OCI-LY1 (cell line): Measurements from ENCODE around the gene RBBP8.

ENCODE experiments used
- H2AFZ ChIP-seq: fragments of 200-600 bp; sonication (generic), shearing (Covaris generic); 2 replicates; pipeline ENCODE4 v1.6.0; 2014; ENCODE audit warnings: antibody characterized with exemption, mild to moderate bottlenecking, low read length
- H3F3A ChIP-seq: fragments of 200-600 bp; sonication (generic), shearing (Covaris generic); 2 replicates; pipeline ENCODE4 v1.6.0; 2014; ENCODE audit warnings: mild to moderate bottlenecking, antibody characterized with exemption, low read length, moderate library complexity; ENCODE audit not compliant: insufficient read depth
- H3K27ac ChIP-seq: fragments of 200-600 bp; sonication (generic); 2 replicates; pipeline ENCODE4 v1.5.1; 2014; ENCODE audit warnings: low read length, mixed run types, mild to moderate bottlenecking, low read depth; ENCODE audit not compliant: poor library complexity, severe bottlenecking
- H3K27me3 ChIP-seq: fragments of 200-600 bp; sonication (generic); 2 replicates; pipeline ENCODE4 v1.6.0; 2014; ENCODE audit warnings: antibody characterized with exemption, mild to moderate bottlenecking, low read length, moderate library complexity; ENCODE audit not compliant: insufficient read depth
- H3K36me3 ChIP-seq: fragments of 200-600 bp; sonication (generic); 2 replicates; pipeline ENCODE4 v1.6.1; 2014; ENCODE audit warnings: mild to moderate bottlenecking, antibody characterized with exemption, low read length, moderate library complexity, mixed read lengths; ENCODE audit not compliant: insufficient read depth
- H3K4me1 ChIP-seq: fragments of 200-600 bp; sonication (generic); 2 replicates; pipeline ENCODE4 v1.5.1; 2014; ENCODE audit warnings: mild to moderate bottlenecking, low read length, moderate library complexity; ENCODE audit not compliant: insufficient read depth, severe bottlenecking
- H3K4me2 ChIP-seq: fragments of 200-600 bp; sonication (generic), shearing (Covaris generic); 2 replicates; pipeline ENCODE4 v1.6.1; 2014; ENCODE audit warnings: low read length
- H3K4me3 ChIP-seq: fragments of 200-600 bp; sonication (generic); 2 replicates; pipeline ENCODE4 v1.5.1; 2014; ENCODE audit warnings: low read length, low read depth, mild to moderate bottlenecking, mixed read lengths; ENCODE audit not compliant: poor library complexity, severe bottlenecking
- H3K79me2 ChIP-seq: fragments of 200-600 bp; shearing (Covaris generic); 2 replicates; pipeline ENCODE4 v1.6.1; 2016; ENCODE audit warnings: mixed run types, low read length, mixed read lengths; ENCODE audit not compliant: insufficient read depth
- H3K9ac ChIP-seq: fragments of 200-600 bp; sonication (generic), shearing (Covaris generic); 2 replicates; pipeline ENCODE4 v1.6.1; 2014; ENCODE audit warnings: mild to moderate bottlenecking, low read length, mixed read lengths
- H3K9me2 ChIP-seq: fragments of 200-600 bp; sonication (generic), shearing (Covaris generic); 2 replicates; pipeline ENCODE4 v1.6.1; 2014; ENCODE audit warnings: low read depth, mild to moderate bottlenecking, low read length, mixed read lengths
- H3K9me3 ChIP-seq: fragments of 200-600 bp; shearing (Covaris generic); 2 replicates; pipeline ENCODE4 v1.6.1; 2014; ENCODE audit warnings: low read length, mixed read lengths
- H4K20me1 ChIP-seq: fragments of 200-600 bp; sonication (generic), shearing (Covaris generic); 2 replicates; pipeline ENCODE4 v1.6.0; 2016; ENCODE audit warnings: mild to moderate bottlenecking, low read length; ENCODE audit not compliant: insufficient read depth
- EZH2 ChIP-seq: fragments of 200-600 bp; sonication (generic), shearing (Covaris generic); IDR thresholded peaks from 2 replicates; pipeline ENCODE4 v1.8.0; 2017; ENCODE audit warnings: borderline replicate concordance, mixed run types, mild to moderate bottlenecking, antibody characterized with exemption, low read length, moderate library complexity, mixed read lengths
- TF ChIP-seq, protein P1 (sequence below): fragments of 200-600 bp; sonication (generic), shearing (Covaris generic); IDR thresholded peaks from 2 replicates; pipeline ENCODE4 v1.5.1; 2017; ENCODE audit warnings: mild to moderate bottlenecking, antibody characterized with exemption, low read length, moderate library complexity, mixed read lengths

The RBBP8 gene

DNA sequence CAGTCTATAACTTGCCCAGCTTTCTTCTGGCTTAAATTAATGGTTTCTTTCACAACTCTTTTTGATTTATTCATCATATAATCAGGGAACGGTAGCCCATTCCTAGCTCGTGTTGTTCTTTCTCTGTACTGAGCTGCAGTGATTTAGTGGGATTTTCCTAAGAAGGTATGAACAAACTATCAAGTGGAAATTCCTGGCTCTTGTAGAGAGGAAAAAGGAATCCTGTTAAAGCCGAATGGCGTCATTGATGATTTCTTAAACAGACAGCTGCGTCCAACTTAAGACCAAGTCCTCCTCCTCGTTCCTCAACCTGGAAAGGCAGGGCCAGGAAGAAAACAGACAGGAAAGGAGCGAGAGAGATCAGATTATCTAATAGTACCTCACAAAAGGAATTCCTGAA is 132.9 kb downstream of the RBBP8 start:
- Histone ChIP-seq H3K36me3 (no peaks in the 10 kb centered on the region; the same call in 1 of the 2 replicates), H3K4me3 (no peak overlapping the region), H3K79me2 (no peaks in the 10 kb centered on the region), H2AFZ (no peak overlapping the region), H4K20me1 (no peaks in the 10 kb centered on the region), H3K27me3 (no peaks in the 10 kb centered on the region), H3K4me2 (no peak overlapping the region), H3K9me2 (no peaks in the 10 kb centered on the region), H3K9ac (no peak overlapping the region), H3F3A (no peaks in the 10 kb centered on the region), H3K4me1 (peaks cover 19% of the 10 kb centered on the region), H3K27ac (no peak overlapping the region), H3K9me3 (peaks cover 8% of the 10 kb centered on the region; the same call in 1 of the 2 replicates)
- TF ChIP-seq, protein P1, sequence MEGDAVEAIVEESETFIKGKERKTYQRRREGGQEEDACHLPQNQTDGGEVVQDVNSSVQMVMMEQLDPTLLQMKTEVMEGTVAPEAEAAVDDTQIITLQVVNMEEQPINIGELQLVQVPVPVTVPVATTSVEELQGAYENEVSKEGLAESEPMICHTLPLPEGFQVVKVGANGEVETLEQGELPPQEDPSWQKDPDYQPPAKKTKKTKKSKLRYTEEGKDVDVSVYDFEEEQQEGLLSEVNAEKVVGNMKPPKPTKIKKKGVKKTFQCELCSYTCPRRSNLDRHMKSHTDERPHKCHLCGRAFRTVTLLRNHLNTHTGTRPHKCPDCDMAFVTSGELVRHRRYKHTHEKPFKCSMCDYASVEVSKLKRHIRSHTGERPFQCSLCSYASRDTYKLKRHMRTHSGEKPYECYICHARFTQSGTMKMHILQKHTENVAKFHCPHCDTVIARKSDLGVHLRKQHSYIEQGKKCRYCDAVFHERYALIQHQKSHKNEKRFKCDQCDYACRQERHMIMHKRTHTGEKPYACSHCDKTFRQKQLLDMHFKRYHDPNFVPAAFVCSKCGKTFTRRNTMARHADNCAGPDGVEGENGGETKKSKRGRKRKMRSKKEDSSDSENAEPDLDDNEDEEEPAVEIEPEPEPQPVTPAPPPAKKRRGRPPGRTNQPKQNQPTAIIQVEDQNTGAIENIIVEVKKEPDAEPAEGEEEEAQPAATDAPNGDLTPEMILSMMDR, result no peak
- TF ChIP-seq EZH2, result no peak

DNA sequence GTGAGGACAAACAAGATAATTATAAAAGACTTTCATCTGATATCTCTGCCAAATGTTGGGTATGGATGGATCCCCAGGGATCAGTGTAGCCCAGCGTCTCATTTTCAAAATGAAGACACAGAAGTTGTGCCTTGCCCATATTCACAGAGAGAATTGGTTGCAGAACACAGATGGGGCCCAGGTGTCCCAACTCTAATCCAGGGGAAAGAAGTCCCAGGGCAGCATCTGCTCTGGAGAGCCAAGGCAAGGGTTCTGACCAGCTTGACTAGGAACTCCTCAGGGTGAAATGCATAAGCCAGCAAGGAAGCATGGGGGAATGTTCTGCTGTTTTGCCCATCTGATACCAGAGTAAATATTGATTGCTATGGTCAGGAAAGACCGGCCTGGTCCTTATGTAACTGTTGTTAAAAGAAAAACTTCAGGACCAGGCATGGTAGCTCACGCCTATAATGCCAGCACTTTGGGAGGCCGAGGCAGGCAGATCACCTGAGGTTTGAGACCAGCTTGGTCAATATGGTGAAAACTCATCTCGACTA is 133.4 kb downstream of the RBBP8 start:
- H3K4me3 ChIP-seq, result no peak overlapping the region
- no peaks in the 10 kb centered on the region for H3K27me3 ChIP-seq
- no peaks in the 10 kb centered on the region; the same call in 1 of the 2 replicates for H3K36me3 ChIP-seq
- no peak overlapping the region for H3K4me2 ChIP-seq
- H3K9me2 ChIP-seq, result no peaks in the 10 kb centered on the region
- H2AFZ ChIP-seq, result no peak overlapping the region
- H3F3A ChIP-seq, result no peaks in the 10 kb centered on the region
- TF ChIP-seq EZH2, result no peak
- TF ChIP-seq, protein P1, result no peak
- peaks cover 25% of the 10 kb centered on the region for H3K4me1 ChIP-seq
- H3K9ac ChIP-seq, result no peak overlapping the region
- H4K20me1 ChIP-seq, result no peaks in the 10 kb centered on the region
- H3K9me3 ChIP-seq, result peaks cover 8% of the 10 kb centered on the region; the same call in 1 of the 2 replicates
- no peak overlapping the region for H3K27ac ChIP-seq
- H3K79me2 ChIP-seq, result no peaks in the 10 kb centered on the region

DNA sequence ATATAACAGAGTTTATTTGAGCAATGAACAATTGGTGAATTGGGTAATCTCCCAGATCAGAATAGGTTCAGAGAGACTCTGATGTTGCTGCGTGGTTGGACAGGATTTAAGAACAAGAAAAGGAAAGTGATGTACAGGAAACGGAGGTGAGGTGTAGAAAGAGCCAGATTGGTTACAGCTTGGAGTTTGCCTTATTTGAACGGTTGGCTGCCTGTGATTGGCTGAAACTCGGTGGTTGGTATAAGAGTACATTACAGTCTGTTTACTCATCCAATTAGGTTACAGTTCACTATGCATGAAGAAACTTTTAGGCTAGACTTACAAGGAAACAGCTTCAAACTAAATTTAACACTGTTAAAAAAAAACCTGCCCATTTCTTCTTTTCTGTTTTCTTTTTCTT is 134.1 kb downstream of the RBBP8 start:
- Histone ChIP-seq H3K36me3 (no peaks in the 10 kb centered on the region; the same call in 1 of the 2 replicates), H3K27ac (no peak overlapping the region), H3K9me3 (peaks cover 8% of the 10 kb centered on the region; the same call in 1 of the 2 replicates), H2AFZ (no peak overlapping the region), H3K9ac (no peak overlapping the region), H4K20me1 (no peaks in the 10 kb centered on the region), H3K79me2 (no peaks in the 10 kb centered on the region), H3K27me3 (no peaks in the 10 kb centered on the region), H3K9me2 (no peaks in the 10 kb centered on the region), H3K4me1 (peaks cover 31% of the 10 kb centered on the region), H3K4me2 (no peak overlapping the region), H3F3A (no peaks in the 10 kb centered on the region), H3K4me3 (no peak overlapping the region)
- TF ChIP-seq, protein P1, result no peak
- no peak for TF ChIP-seq EZH2
